PC-9 (cell line): Measurements from ENCODE around the gene MOV10L1.

ENCODE experiments used
- CTCF ChIP-seq: fragments of 200-600 bp; sonication (generic); conservative IDR thresholded peaks from 2 replicates; pipeline ENCODE4 v1.6.1; 2017; ENCODE audit warnings: mixed run types, antibody characterized with exemption, mild to moderate bottlenecking, moderate library complexity
- EZH2 ChIP-seq: fragments of 200-600 bp; sonication (generic); IDR thresholded peaks from 2 replicates; pipeline ENCODE4 v1.8.0; 2017; ENCODE audit warnings: antibody characterized with exemption, low read depth

GRCh38 chr22:50209893-50210292 is 120.1 kb downstream of the MOV10L1 start:
- TF ChIP-seq CTCF: peak; percentile 98
- TF ChIP-seq EZH2: no peak
